PC-3 (cell line): ENCODE results near the gene NRXN2. TPM values are rescaled to one million over a fixed set of nuclear protein-coding genes. Genes with fewer than 3 reads are reported as not detected.

Source experiments
- ATAC-seq: fragments of 200-7000 bp; cut with Tn5 transposase; 2 replicates; pipeline ENCODE4 v1.9.1; 2020; ENCODE audit warnings: mild to moderate bottlenecking, moderate library complexity
- BruUV-seq: library from RNA; stranded (reverse); fragments of 400-500 nt; replicated peaks from 2 replicates; lab custom pipeline; 2021; lab: Mats Ljungman, UMichigan
- CTCF ChIA-PET: fragments of 300-600 bp; sonication (Branson Sonifier 250); formaldehyde crosslinking; loops from one replicate; lab custom pipeline; 2022; ENCODE audit warnings: antibody characterized with exemption; lab: Charles Lee
- POLR2A ChIA-PET: fragments of 300-600 bp; sonication (Branson Sonifier 250); formaldehyde crosslinking; loops from one replicate; lab custom pipeline; 2022; ENCODE audit warnings: antibody characterized with exemption; ENCODE audit not compliant: unreplicated experiment; lab: Charles Lee
- DNase-seq: peaks from one replicate; pipeline ENCODE4 v3.0.0-alpha.2; 2015
- H2AFZ ChIP-seq: fragments of 300-600 bp; sonication (generic); 2 replicates; pipeline ENCODE4 v1.6.0; 2016; ENCODE audit warnings: antibody characterized with exemption, low read length
- H3F3A ChIP-seq: fragments of 300-600 bp; sonication (generic); one replicate; pipeline ENCODE4 v1.6.0; 2017; ENCODE audit warnings: antibody characterized with exemption, low read length, control low read depth, mild to moderate bottlenecking; ENCODE audit not compliant: unreplicated experiment
- H3K27ac ChIP-seq: fragments of 300-600 bp; sonication (generic); 2 replicates; pipeline ENCODE4 v1.5.1; 2016; ENCODE audit warnings: mild to moderate bottlenecking, low read length
- H3K27me3 ChIP-seq: fragments of 300-600 bp; sonication (generic); 2 replicates; pipeline ENCODE4 v1.6.1; 2016; ENCODE audit warnings: low read length, mixed read lengths
- H3K36me3 ChIP-seq: fragments of 300-600 bp; sonication (generic); 2 replicates; pipeline ENCODE4 v1.6.1; 2016; ENCODE audit warnings: low read depth, mixed run types, low read length, mixed read lengths
- H3K4me1 ChIP-seq: fragments of 300-600 bp; sonication (generic); 2 replicates; pipeline ENCODE4 v1.5.1; 2016; ENCODE audit warnings: low read length; ENCODE audit not compliant: insufficient read depth
- H3K4me2 ChIP-seq: fragments of 300-600 bp; sonication (generic); 2 replicates; pipeline ENCODE4 v1.6.0; 2016; ENCODE audit warnings: low read length
- H3K4me3 ChIP-seq: fragments of 300-600 bp; sonication (generic); 2 replicates; pipeline ENCODE4 v1.5.1; 2016; ENCODE audit warnings: mild to moderate bottlenecking, low read length, mixed read lengths
- H3K79me2 ChIP-seq: fragments of 300-600 bp; sonication (generic); 2 replicates; pipeline ENCODE4 v1.6.1; 2017; ENCODE audit warnings: low read length, mixed read lengths
- H3K9ac ChIP-seq: fragments of 300-600 bp; sonication (generic); 2 replicates; pipeline ENCODE4 v1.6.0; 2016; ENCODE audit warnings: mild to moderate bottlenecking, low read length
- H3K9me2 ChIP-seq: fragments of 300-600 bp; sonication (generic); replicated peaks from 2 replicates; pipeline ENCODE4 v1.6.1; 2016; ENCODE audit warnings: mixed run types, low read length, mixed read lengths
- H3K9me3 ChIP-seq: fragments of 300-600 bp; sonication (generic); 2 replicates; pipeline ENCODE4 v1.6.1; 2016; ENCODE audit warnings: low read length, mixed read lengths
- H4K20me1 ChIP-seq: fragments of 300-600 bp; sonication (generic); 2 replicates; pipeline ENCODE4 v1.6.1; 2016; ENCODE audit warnings: low read length, mixed read lengths
- EZH2 ChIP-seq: fragments of 300-600 bp; sonication (generic); IDR thresholded peaks from one replicate; pipeline ENCODE4 v1.6.1; 2017; ENCODE audit warnings: antibody characterized with exemption, mild to moderate bottlenecking, low read length; ENCODE audit not compliant: unreplicated experiment
- EZH2phosphoT487 ChIP-seq: fragments of 300-600 bp; sonication (generic); IDR thresholded peaks from 2 replicates; pipeline ENCODE4 v1.6.1; 2018; ENCODE audit warnings: mild to moderate bottlenecking, antibody characterized with exemption, low read length, borderline replicate concordance
- intact Hi-C: fragments of 100-400 bp; cut with micrococcal nuclease; formaldehyde crosslinking; loops from 2 replicates; pipeline ENCODE4 v1.9.0; 2023
- total RNA-seq: library from RNA; depleted of rRNA; stranded (reverse); fragments of >200 nt; gene quantifications from 2 replicates; pipeline ENCODE4 v1.2.3, GENCODE V29; 2014
- TF ChIP-seq, protein P1 (sequence below): fragments of 300-600 bp; sonication (generic); conservative IDR thresholded peaks from 2 replicates; pipeline ENCODE4 v1.5.1; 2017; ENCODE audit warnings: antibody characterized with exemption, low read depth, mild to moderate bottlenecking, low read length

Gene NRXN2
- total RNA-seq, 1 experiment from 2014 or later = not detected

DNA sequence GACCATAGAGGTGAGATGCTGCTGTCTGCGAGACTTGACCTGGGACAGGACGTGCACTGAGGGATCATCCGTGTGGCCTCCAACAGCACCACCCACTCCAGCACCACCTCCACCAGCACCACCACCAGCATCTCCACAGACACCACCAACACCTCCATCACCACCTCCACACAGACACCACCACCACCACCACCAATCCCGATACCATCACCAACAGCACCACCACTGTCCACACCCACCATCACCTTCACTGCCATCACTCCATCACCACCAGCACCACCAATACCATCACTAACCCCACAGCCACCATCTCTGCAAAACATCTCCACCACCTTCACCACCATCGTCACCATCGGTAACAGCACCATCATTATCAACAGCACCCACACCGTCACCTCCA, 158.6 kb downstream of the NRXN2 start:
- Histone ChIP-seq H3F3A (no peaks in the 10 kb centered on the region), H4K20me1 (no peaks in the 10 kb centered on the region), H3K27me3 (no peaks in the 10 kb centered on the region), H2AFZ (no peak overlapping the region), H3K4me2 (no peak overlapping the region), H3K4me1 (0 out of 2 replicates have a peak, but pooled peaks cover 9% of the 10 kb centered on the region), H3K9ac (no peak overlapping the region), H3K79me2 (no peaks in the 10 kb centered on the region), H3K36me3 (no peaks in the 10 kb centered on the region), H3K27ac (no peak overlapping the region), H3K9me3 (no peaks in the 10 kb centered on the region), H3K9me2 (no peaks in the 10 kb centered on the region), H3K4me3 (no peak overlapping the region)
- ChIA-PET CTCF (interaction anchor here (0.5 kb wide), 1 partner anchor 188 kb away, joined by 4 read pairs; no protein-coding TSS in a partner anchor), POLR2A (no interaction called here)
- DNase-seq = no peak
- intact Hi-C loops = no loop called here
- BruUV-seq = no TSS peak
- ATAC-seq = no peak
- TF ChIP-seq EZH2 = no peak
- no peak for TF ChIP-seq EZH2phosphoT487

DNA sequence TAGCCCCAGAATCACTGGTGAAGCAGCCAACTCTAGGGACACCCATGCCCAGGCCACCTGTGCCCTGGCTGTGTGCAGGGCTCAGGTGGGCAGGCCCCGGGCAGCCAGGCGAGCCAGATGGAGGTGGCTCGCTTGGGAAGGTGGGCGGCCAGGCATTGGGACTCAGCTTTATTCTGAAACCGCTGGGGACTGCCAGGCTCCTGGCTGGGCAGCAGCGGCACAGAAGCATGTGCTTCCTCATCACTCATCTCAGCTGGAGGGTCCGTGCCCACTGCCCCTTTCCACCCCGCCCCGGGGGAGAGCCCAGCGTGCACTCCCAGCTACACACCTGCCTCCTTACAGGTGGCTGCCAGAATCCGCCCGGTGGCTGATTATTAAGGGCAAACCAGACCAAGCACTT, 159.0 kb downstream of the NRXN2 start:
- intact Hi-C loops = no loop called here
- ChIA-PET POLR2A (no interaction called here), CTCF (no interaction called here)
- no peak for TF ChIP-seq EZH2
- TF ChIP-seq EZH2phosphoT487 = no peak
- TF ChIP-seq, protein P1, sequence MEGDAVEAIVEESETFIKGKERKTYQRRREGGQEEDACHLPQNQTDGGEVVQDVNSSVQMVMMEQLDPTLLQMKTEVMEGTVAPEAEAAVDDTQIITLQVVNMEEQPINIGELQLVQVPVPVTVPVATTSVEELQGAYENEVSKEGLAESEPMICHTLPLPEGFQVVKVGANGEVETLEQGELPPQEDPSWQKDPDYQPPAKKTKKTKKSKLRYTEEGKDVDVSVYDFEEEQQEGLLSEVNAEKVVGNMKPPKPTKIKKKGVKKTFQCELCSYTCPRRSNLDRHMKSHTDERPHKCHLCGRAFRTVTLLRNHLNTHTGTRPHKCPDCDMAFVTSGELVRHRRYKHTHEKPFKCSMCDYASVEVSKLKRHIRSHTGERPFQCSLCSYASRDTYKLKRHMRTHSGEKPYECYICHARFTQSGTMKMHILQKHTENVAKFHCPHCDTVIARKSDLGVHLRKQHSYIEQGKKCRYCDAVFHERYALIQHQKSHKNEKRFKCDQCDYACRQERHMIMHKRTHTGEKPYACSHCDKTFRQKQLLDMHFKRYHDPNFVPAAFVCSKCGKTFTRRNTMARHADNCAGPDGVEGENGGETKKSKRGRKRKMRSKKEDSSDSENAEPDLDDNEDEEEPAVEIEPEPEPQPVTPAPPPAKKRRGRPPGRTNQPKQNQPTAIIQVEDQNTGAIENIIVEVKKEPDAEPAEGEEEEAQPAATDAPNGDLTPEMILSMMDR = no peak
- no TSS peak for BruUV-seq
- Histone ChIP-seq H4K20me1 (no peaks in the 10 kb centered on the region), H3K9ac (no peak overlapping the region), H3K4me2 (no peak overlapping the region), H3F3A (no peaks in the 10 kb centered on the region), H3K27me3 (no peaks in the 10 kb centered on the region), H3K9me3 (no peaks in the 10 kb centered on the region), H3K36me3 (no peaks in the 10 kb centered on the region), H3K4me3 (no peak overlapping the region), H3K4me1 (0 out of 2 replicates have a peak, but pooled peaks cover 9% of the 10 kb centered on the region), H3K79me2 (no peaks in the 10 kb centered on the region), H2AFZ (no peak overlapping the region), H3K27ac (no peak overlapping the region), H3K9me2 (no peaks in the 10 kb centered on the region)
- DNase-seq = no peak
- ATAC-seq = no peak

DNA sequence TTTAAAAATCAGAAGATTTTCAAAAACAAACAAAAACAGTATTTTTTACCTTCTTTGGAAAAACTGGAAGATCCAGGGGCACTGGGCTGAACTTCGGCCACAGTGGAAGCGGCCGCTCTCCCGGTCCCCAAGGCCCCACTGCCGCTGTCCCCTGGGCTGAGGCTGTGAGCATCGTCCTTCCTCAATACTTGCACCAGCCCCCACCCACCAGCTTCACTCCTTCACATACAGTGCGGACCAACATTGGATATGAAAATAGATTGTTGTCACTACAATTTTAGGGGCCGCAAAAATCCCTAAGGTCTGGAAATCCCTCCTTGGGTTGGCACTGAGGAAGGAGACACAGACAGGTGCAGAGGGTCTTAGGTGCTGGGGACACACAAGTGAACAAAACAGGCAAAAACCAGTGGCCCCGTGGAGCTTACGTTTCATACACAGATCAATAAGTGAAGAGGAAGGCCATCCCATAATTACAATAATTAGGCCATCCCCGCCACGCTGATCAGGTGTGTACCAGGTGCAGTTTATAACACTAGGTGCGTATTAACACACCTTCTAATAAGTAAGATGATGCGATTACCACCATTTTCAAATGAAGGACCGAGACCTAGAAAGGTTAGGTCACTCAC, 160.2 kb downstream of the NRXN2 start:
- H2AFZ ChIP-seq = no peak overlapping the region
- no peaks in the 10 kb centered on the region for H3K9me2 ChIP-seq
- ChIA-PET POLR2A (interaction anchor here (0.6 kb wide), 1 partner anchor 12 kb away, joined by 3 read pairs; no protein-coding TSS in a partner anchor), CTCF (interaction anchor here (0.7 kb wide), 1 partner anchor 89 kb away, joined by 12 read pairs; no protein-coding TSS in a partner anchor)
- ATAC-seq = no peak
- H3K4me3 ChIP-seq = no peak overlapping the region
- H3K36me3 ChIP-seq = no peaks in the 10 kb centered on the region
- H3F3A ChIP-seq = no peaks in the 10 kb centered on the region
- H3K4me2 ChIP-seq = no peak overlapping the region
- intact Hi-C loops = no loop called here
- H3K9ac ChIP-seq = no peak overlapping the region
- no peaks in the 10 kb centered on the region for H4K20me1 ChIP-seq
- H3K9me3 ChIP-seq = no peaks in the 10 kb centered on the region
- H3K27me3 ChIP-seq = no peaks in the 10 kb centered on the region
- H3K4me1 ChIP-seq = 0 out of 2 replicates have a peak, but pooled peaks cover 9% of the 10 kb centered on the region
- H3K27ac ChIP-seq = no peak overlapping the region
- no peaks in the 10 kb centered on the region for H3K79me2 ChIP-seq
- BruUV-seq = no TSS peak
- no peak for DNase-seq
- TF ChIP-seq EZH2phosphoT487 (no peak), EZH2 (no peak)
- TF ChIP-seq, protein P1 = no peak
